Measurements from ENCODE around the gene GOLGA6C.
"Not testable (repeated sequence)": the region's sequence is repeated elsewhere in the genome, so short reads cannot be mapped to it uniquely, and the experiment has no call there.

The GOLGA6C gene

DNA sequence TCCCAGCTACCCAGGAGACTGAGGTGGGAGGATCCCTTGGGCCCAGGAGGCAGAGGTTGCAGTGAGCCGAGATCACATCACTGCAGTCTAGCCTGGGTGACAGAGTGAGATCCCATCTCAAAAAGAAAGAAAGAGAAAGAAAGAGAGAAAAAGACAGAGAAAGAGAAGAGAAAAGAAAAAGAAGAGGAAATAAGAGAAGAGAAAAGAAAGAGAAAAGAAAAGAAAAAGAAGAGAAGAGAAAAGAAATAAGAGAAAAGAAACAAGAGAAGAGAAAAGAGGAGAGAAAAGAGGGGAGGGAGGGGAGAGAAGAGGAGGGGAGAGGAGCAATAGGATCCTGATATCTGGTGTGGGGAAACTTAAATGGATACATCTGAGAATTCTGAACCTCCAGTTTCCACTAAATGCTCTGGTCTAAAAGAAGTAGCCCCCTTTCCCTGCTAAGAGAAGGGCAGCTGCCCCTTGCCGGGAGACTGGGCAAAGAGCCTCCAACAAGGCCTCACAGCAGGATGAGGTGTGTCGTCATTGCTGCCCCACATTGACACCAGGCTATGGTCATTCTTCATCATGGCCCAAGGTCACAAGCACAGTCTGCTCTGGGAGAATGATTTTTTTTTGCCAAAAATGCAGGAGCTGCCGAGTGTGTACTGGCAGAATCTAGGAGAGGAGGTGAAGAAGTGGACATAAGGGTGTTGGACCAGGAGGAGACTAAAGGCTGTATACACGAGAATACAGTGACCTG, 56.6 kb downstream of the GOLGA6C start:
- no peak for DNase-seq (ENCODE audit: low read depth in 2 of 3, low spot score in 2 of 3)

DNA sequence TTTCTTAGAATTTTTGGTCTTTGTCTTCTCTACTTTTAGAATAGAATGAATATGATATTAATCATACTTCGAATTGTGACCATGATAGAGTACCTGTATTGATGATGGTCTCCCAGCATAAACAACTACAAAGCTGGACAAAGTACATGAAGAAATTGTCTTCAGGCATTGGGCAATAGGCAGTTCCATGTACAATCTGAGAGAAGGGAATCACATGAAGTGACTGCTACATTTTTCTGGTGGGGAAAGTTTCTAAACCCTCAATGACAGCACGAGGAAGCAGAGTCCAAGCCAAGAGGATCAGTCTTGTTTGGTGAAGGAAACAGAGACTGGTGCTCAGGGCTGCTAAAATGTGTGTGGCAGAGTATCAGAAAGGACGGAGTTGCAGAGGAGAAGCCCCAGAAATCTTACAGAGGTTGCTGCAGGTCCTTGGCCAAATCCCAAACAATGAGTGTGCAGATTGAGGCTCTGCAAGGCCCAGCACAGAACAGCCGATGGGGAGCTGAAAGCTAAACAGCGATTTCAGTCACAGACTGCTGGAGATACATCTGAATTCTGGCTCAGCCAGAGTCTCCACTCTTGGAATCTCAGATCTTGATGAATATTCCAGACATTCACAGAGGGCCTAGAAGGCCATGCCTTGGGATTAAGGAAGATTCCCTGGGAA, 61.2 kb downstream of the GOLGA6C start:
- DNase-seq (ENCODE audit: low read depth in 2 of 3, low spot score in 2 of 3) = not testable (repeated sequence)
